GM12874 (cell line): ENCODE measurements around the gene BACH2.

Source experiments
- TF ChIP-seq, protein P1 (sequence below): IDR thresholded peaks from 2 replicates; pipeline ENCODE4 v1.5.1; 2011; ENCODE audit warnings: low read depth, mild to moderate bottlenecking, control low read depth, low read length, moderate library complexity; ENCODE audit not compliant: insufficient read depth

BACH2 gene

DNA sequence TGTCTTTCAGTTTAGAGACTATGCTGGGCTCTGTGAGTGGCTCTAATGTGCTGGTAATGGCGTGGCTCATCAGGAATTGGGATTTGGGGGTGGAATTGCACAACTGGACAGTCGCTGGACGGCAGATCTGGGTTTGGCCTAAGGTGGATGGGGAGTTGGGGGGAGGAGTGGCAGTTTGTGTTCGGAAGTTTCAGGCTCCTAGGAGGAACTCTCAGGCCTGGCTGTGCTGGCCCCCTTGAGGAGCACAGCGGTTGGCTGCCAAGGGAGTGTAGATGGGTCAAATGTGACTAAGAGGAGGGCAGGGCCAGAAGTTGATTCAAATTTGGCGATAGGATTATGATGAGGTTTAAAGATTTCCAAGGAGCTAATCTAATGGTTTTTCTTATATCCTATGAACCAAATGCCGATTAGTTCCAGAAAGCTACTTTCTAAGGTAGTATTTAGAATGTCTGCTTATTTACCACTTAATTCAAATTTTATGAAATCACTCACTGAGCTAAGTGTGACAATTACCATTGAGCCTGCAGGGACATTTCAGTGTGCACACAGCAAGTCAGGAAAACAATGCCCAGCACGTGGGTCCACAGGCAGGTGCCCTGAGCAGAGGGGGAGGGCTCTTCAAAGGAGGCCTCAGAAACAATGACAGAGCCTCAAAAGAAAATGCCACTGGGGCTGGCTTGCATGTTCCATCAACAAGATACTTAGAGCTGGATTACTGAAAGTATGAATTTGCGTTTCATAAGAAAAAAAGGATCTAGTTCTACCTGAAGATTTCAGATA lies 291.4 kb downstream of the BACH2 start:
- TF ChIP-seq, protein P1, sequence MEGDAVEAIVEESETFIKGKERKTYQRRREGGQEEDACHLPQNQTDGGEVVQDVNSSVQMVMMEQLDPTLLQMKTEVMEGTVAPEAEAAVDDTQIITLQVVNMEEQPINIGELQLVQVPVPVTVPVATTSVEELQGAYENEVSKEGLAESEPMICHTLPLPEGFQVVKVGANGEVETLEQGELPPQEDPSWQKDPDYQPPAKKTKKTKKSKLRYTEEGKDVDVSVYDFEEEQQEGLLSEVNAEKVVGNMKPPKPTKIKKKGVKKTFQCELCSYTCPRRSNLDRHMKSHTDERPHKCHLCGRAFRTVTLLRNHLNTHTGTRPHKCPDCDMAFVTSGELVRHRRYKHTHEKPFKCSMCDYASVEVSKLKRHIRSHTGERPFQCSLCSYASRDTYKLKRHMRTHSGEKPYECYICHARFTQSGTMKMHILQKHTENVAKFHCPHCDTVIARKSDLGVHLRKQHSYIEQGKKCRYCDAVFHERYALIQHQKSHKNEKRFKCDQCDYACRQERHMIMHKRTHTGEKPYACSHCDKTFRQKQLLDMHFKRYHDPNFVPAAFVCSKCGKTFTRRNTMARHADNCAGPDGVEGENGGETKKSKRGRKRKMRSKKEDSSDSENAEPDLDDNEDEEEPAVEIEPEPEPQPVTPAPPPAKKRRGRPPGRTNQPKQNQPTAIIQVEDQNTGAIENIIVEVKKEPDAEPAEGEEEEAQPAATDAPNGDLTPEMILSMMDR, result no peak

DNA sequence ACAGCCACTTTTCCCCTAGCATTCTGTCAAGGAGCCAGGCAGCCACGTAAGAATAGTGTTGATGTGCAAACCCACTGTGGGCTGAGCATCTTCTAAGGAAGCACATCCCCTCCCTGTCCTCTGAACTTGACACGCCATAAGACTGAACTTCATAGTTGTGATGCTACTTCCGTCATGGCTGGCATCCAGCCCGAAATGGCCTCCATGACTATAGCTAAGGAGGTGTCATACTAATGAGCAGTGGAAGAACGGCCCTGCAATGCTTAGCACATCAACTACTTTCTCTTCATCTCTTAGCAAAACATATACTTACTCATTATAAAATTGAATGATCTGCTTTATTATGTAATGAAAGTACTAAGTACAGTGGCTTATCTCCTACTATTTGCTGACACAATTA lies 292.1 kb downstream of the BACH2 start:
- TF ChIP-seq, protein P1, result no peak

DNA sequence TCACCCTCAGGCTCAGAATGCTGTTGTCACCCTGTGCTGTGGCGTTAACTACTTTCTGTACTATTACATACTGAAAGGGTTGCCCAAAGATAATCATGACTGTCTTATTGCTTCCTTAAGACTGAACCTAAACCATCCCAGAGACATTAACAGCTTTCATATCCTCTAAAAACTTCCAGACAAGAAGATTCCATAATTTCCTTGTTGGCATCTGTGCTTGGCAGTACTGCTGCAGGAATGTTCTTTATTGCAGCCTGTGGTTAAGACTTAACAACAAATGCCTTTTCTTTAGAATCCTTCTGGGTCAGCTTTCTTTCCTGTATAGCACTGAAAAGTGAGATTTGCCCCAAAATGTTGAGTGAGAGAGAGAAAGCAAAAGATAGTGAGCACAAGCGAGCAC lies 292.7 kb downstream of the BACH2 start:
- TF ChIP-seq, protein P1, result no peak

DNA sequence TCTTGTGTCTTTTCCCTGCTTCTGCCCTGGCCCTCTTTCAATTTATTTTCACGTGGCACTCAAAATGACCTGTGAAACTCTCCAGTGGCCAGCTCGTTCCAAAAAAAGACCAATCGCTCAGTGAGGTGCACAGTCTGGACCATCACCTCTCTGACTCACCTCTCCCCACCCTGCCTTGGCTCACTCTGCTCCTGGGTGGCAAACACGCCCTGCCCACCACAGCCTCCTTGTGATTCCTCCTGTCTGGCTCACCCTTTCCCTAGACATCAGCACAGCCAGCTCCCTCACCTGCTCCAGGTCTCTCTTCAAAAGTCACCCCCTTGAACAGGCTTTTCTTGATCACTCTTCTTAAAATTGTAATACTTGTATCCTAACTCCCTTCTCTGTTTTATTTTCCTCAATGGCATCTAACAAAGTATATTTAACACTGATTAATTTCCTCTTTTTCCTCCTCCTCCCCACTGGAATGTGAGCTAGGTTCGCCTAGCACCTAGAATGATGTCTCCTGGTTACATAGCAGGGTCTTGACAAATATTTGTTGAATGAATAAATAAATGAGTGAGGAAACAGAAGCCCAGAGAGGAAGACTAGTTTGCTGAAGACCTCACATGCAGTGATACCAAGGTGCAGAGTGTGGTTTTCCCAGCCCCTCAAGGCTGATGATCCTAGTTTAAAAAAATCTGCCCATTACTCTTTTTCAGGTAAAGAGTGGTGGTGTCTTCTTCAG lies 293.4 kb downstream of the BACH2 start:
- TF ChIP-seq, protein P1, result no peak

DNA sequence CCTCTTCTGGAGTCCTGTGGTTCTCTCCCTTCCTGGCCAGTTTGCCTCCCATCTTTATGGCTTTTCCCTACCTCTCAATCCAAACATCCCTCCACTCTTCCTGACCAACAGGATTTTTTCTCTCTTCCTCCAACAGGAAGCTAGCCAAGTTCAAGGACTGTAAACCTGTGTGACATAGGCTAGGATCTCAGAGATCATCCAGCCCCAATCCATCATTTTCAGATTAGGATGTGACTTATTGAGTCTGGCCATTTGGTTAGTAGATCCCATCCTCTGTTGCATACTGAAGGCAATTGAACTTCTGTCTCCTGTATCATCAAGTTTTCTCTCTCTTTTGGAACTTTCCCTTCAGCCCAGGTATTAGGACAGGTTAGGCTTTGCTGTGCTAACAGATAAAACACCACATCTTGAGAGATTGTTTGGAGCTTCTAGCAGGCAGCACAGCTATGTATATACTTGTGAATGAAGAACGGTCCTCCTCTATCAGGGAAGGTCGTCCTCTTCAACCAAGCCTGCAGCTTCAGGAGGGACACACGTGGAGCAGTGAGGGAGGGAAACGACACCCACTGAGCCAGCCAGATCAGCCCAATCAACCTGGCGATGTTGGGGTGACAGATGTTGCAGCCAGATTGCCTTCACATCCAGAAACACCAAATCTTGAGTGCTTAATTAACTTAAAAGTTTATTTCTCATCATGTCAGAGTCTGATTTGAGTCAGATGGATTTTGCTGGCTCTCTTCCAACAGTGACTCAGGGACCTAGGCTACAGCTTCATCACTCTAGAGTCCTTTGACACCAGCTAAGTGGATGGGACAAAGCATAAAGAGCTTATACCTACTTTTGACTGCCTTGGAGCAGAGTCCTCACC lies 295.5 kb downstream of the BACH2 start:
- TF ChIP-seq, protein P1, result no peak

DNA sequence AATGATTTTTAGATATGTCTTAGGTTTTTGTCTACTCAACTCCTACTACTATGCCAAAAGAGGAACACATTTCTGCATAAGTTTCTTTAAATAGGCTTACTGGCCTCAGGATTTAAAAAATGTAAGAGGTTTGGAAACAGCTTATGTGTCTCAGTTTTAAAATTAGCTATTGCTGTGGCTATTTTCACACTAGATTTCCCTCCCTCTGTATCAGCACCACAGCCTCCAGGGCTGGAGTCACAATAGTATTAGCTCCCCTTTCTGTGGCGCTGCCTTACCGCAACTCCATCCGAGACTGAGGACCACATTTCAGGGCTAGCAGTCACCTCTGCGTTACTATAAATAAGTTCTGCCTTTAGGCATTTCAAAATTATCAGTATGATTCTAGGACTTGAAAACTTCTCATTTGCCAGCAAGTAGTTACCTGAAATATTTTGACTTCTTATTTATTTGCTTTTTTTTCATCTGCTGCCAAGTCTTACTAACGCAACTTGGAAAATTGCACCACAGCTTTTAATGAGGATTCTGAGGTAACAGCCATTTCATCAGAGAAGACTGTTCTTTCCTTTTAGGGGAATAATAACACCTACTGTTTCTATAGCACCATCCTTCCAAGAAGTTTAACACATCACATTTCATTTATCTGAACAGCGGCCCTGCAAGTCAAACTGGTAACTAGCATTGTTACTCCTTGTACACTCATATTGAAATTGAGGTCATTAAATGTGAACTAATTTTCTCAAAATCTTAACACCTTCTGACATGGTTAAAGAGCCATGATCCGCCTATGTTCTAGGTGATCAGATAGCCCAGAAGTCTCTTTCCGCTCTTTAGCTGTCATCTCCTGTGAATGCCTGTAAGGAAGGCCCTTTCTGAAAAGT lies 296.5 kb downstream of the BACH2 start:
- TF ChIP-seq, protein P1, result no peak
